Naive thymus-derived CD4-positive, alpha-beta T cell (primary cell): Measurements from ENCODE around the gene OXCT1. TPM values are rescaled to one million over a fixed set of nuclear protein-coding genes. Genes with fewer than 3 reads are reported as not detected.
A peak's percentile ranks its signal among the peaks of the same experiment; 100 is the strongest.
"Not testable (repeated sequence)": the region's sequence is repeated elsewhere in the genome, so short reads cannot be mapped to it uniquely, and the experiment has no call there.

Experiments used
- ATAC-seq: fragments of 150-1000 bp; cut with Tn5 transposase; 2 replicates; pipeline ENCODE4 v1.10.0; 2021; ENCODE audit warnings: mild to moderate bottlenecking, moderate library complexity
- CTCF ChIA-PET: fragments of 350-600 bp; sonication (Branson Sonifier 250); formaldehyde crosslinking; loops from one replicate; lab custom pipeline; 2021; ENCODE audit warnings: antibody characterized with exemption; lab: Charles Lee
- POLR2A ChIA-PET: fragments of 350-600 bp; sonication (Branson Sonifier 250); formaldehyde crosslinking; loops from one replicate; lab custom pipeline; 2021; ENCODE audit warnings: antibody characterized with exemption, inconsistent platforms; lab: Charles Lee
- DNase-seq, 9 donors: peaks; one replicate each; pipeline versions ENCODE4 v3.0.0 to v3.0.0-alpha.2; 2020 to 2022; ENCODE audit warnings: mixed read lengths in 1 of 9
- H3K27ac ChIP-seq: one replicate; pipeline ENCODE4 v1.7.0; 2013; ENCODE audit warnings: mild to moderate bottlenecking, low read depth, low read length, moderate library complexity
- H3K27me3 ChIP-seq, 2 donors: one replicate each; pipeline ENCODE4 v1.7.0; 2013; ENCODE audit warnings: low read length in 2 of 2, mild to moderate bottlenecking in 2 of 2, moderate library complexity in 2 of 2; ENCODE audit not compliant: control insufficient read depth in 2 of 2, insufficient read depth in 2 of 2
- H3K36me3 ChIP-seq, 3 experiments: 1 replicate in 2 of 3; 2 replicates in 1 of 3; pipeline ENCODE4 v1.7.0; 2013; ENCODE audit warnings: low read length in 3 of 3, mild to moderate bottlenecking in 3 of 3, moderate library complexity in 1 of 3; ENCODE audit not compliant: insufficient read depth in 3 of 3, control insufficient read depth in 2 of 3
- H3K4me1 ChIP-seq, 2 donors: one replicate each; pipeline ENCODE4 v1.7.0; 2013; ENCODE audit warnings: low read length in 2 of 2, mild to moderate bottlenecking in 2 of 2, moderate library complexity in 1 of 2; ENCODE audit not compliant: control insufficient read depth in 2 of 2, insufficient read depth in 2 of 2
- H3K4me3 ChIP-seq: 2 replicates; pipeline ENCODE4 v1.7.0; 2013; ENCODE audit warnings: mild to moderate bottlenecking, low read length
- H3K9me3 ChIP-seq, 3 experiments: 1 replicate in 2 of 3; 2 replicates in 1 of 3; pipeline ENCODE4 v1.7.0; 2013; ENCODE audit warnings: low read length in 3 of 3; ENCODE audit not compliant: control insufficient read depth in 2 of 3
- H3K27ac Mint-ChIP-seq, 9 donors: one replicate each; pipeline ENCODE4 v1.8.0; 2020 to 2022; ENCODE audit warnings: mixed read lengths in 9 of 9, mild to moderate bottlenecking in 8 of 9, moderate library complexity in 5 of 9, inconsistent platforms in 2 of 9
- H3K27me3 Mint-ChIP-seq, 5 donors: one replicate each; pipeline ENCODE4 v1.8.0; 2021 to 2022; ENCODE audit warnings: mixed read lengths in 5 of 5, mild to moderate bottlenecking in 1 of 5
- H3K36me3 Mint-ChIP-seq, 5 donors: one replicate each; pipeline ENCODE4 v1.8.0; 2020 to 2022; ENCODE audit warnings: mixed read lengths in 5 of 5, mild to moderate bottlenecking in 3 of 5, inconsistent platforms in 1 of 5
- H3K4me1 Mint-ChIP-seq, 7 donors: one replicate each; pipeline ENCODE4 v1.8.0; 2020 to 2022; ENCODE audit warnings: mixed read lengths in 7 of 7, mild to moderate bottlenecking in 3 of 7, inconsistent platforms in 1 of 7
- H3K4me3 Mint-ChIP-seq, 10 donors: one replicate each; pipeline ENCODE4 v1.8.0; 2020 to 2022; ENCODE audit warnings: mild to moderate bottlenecking in 10 of 10, mixed read lengths in 10 of 10, moderate library complexity in 6 of 10, inconsistent platforms in 2 of 10
- H3K9me3 Mint-ChIP-seq, 11 donors: one replicate each; pipeline ENCODE4 v1.8.0; 2020 to 2022; ENCODE audit warnings: mixed read lengths in 11 of 11, mild to moderate bottlenecking in 4 of 11, inconsistent platforms in 1 of 11, moderate library complexity in 1 of 11
- intact Hi-C, 2 donors: fragments of 100-400 bp; cut with micrococcal nuclease; formaldehyde crosslinking; loops; one replicate each; pipeline ENCODE4 v1.15.1; 2023
- polyA plus RNA-seq, 2 donors: library from polyadenylated mRNA; unstranded; fragments of 300-500 nt; fragmentation: Illumina TruSeq; gene quantifications; one replicate each; pipeline ENCODE4 v1.2.3, GENCODE V29; 2021
- total RNA-seq, 6 experiments: library from RNA in 5 of 6; stranded (reverse) in 5 of 6; gene quantifications; 1 replicate in 5 of 6; 2 replicates in 1 of 6; pipeline ENCODE4 v1.2.3 and lab custom pipeline; 2021 to 2026

The OXCT1 gene
- total and polyA plus RNA-seq, 7 experiments from 2014 or later: 18.6 to 53.1 (median 30.0) TPM

- ATAC-seq (no peak), DNase-seq (no peak)
- CTCF ChIA-PET: interaction anchor here (0.6 kb wide), 1 partner anchor 26 kb away, joined by 3 read pairs; no protein-coding TSS in a partner anchor
- Mint-ChIP-seq H3K27ac (no peak overlapping the region), H3K36me3 (peaks cover 8 to 49% (median 25%) of the 10 kb centered on the region in 5 donors), H3K9me3 (peaks cover 0 to 5% (median 0%) of the 10 kb centered on the region in 11 donors), H3K27me3 (no peaks in the 10 kb centered on the region), H3K4me1 (peaks cover 17 to 46% (median 30%) of the 10 kb centered on the region in 7 donors), H3K4me3 (no peak overlapping the region)
- Histone ChIP-seq H3K27me3 (no peaks in the 10 kb centered on the region), H3K4me3 (no peak overlapping the region), H3K9me3 (no peaks in the 10 kb centered on the region), H3K4me1 (no peaks in the 10 kb centered on the region), H3K27ac (no peak overlapping the region), H3K36me3 (no peaks in the 10 kb centered on the region)
- POLR2A ChIA-PET: no interaction called here
- intact Hi-C loops: no loop called here
Measured at GRCh38 chr5:41815663-41816229, 54.5 kb downstream of the OXCT1 start.

DNA sequence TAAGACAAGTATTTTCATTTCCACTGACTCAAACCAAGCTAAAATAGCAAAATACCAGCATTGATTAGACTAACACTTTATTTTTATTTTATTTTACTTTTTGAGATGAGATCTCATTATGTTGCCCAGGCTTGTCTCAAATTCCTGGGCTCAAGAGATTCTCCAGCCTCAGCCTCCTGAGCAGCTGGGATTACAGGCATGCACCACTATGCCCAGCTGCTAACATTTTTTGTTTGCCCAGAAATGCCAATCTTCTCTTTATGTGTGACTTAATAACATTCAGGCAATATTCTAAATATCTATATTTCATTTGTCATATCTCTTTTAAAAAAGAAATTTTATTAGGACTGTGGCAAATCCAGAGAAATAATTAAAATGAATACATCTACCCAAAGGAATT is 55.0 kb downstream of the OXCT1 start:
- Histone ChIP-seq H3K9me3 (no peaks in the 10 kb centered on the region), H3K27me3 (no peaks in the 10 kb centered on the region), H3K36me3 (no peaks in the 10 kb centered on the region), H3K4me1 (no peaks in the 10 kb centered on the region), H3K27ac (no peak overlapping the region), H3K4me3 (no peak overlapping the region)
- peaks cover 0 to 5% (median 0%) of the 10 kb centered on the region in 11 donors for H3K9me3 Mint-ChIP-seq
- H3K4me1 Mint-ChIP-seq: peaks cover 17 to 48% (median 32%) of the 10 kb centered on the region in 7 donors
- no peak for DNase-seq
- H3K4me3 Mint-ChIP-seq: no peak overlapping the region
- CTCF ChIA-PET: no interaction called here
- POLR2A ChIA-PET: interaction anchor here (0.7 kb wide), 1 partner anchor 11 kb away, joined by 3 read pairs; no protein-coding TSS in a partner anchor
- intact Hi-C loops: no loop called here
- H3K27me3 Mint-ChIP-seq: no peaks in the 10 kb centered on the region
- H3K36me3 Mint-ChIP-seq: peaks cover 8 to 49% (median 23%) of the 10 kb centered on the region in 5 donors
- ATAC-seq: no peak
- H3K27ac Mint-ChIP-seq: no peak overlapping the region

GRCh38 chr5:41814306-41814705 is 55.9 kb downstream of the OXCT1 start:
- intact Hi-C loops, H3K4me3 Mint-ChIP-seq, POLR2A ChIA-PET, H3K27me3 Mint-ChIP-seq, ATAC-seq, H3K9me3 ChIP-seq, H3K27ac ChIP-seq, CTCF ChIA-PET, H3K9me3 Mint-ChIP-seq, H3K36me3 ChIP-seq, H3K27ac Mint-ChIP-seq, H3K4me3 ChIP-seq, H3K4me1 ChIP-seq, DNase-seq, H3K27me3 ChIP-seq: not testable (repeated sequence)
- peaks cover 22 to 57% (median 41%) of the 10 kb centered on the region in 7 donors for H3K4me1 Mint-ChIP-seq
- H3K36me3 Mint-ChIP-seq: peaks cover 8 to 52% (median 23%) of the 10 kb centered on the region in 5 donors

DNA sequence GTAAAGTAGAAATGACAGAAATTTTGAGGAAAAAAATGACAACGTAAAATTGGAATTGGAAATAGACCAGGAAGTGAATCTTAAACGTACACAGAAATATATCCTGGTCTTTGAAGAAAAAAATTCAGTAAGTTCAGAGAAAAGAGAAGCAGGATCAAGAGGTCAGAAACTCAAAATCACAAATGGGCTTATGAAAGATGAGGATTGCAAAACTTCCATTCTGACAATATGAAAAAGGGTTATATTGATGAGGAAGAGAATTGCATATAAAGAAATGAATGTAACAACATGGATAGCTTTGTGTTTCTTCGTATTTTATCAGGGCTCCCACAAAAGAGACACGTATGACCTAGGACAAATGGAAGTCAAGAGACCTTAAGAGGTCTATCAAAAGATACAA is 58.1 kb downstream of the OXCT1 start:
- intact Hi-C loops: no loop called here
- no peak overlapping the region for H3K27ac ChIP-seq
- POLR2A ChIA-PET: no interaction called here
- ATAC-seq (no peak), DNase-seq (no peak)
- H3K9me3 Mint-ChIP-seq: peaks cover 0 to 5% (median 0%) of the 10 kb centered on the region in 11 donors
- H3K36me3 ChIP-seq: peaks cover 0 to 2% (median 0%) of the 10 kb centered on the region in 3 experiments
- peaks cover 12 to 49% (median 26%) of the 10 kb centered on the region in 5 donors for H3K36me3 Mint-ChIP-seq
- no peaks in the 10 kb centered on the region for H3K9me3 ChIP-seq
- no peaks in the 10 kb centered on the region for H3K27me3 ChIP-seq
- no peak overlapping the region for H3K4me3 ChIP-seq
- H3K4me1 Mint-ChIP-seq: peaks cover 17 to 48% (median 41%) of the 10 kb centered on the region in 7 donors
- H3K4me1 ChIP-seq: no peaks in the 10 kb centered on the region
- H3K27me3 Mint-ChIP-seq: no peaks in the 10 kb centered on the region
- no peak overlapping the region for H3K4me3 Mint-ChIP-seq
- H3K27ac Mint-ChIP-seq: peak overlapping the region in 1 of 9 donors; percentile 7
- CTCF ChIA-PET: no interaction called here

DNA sequence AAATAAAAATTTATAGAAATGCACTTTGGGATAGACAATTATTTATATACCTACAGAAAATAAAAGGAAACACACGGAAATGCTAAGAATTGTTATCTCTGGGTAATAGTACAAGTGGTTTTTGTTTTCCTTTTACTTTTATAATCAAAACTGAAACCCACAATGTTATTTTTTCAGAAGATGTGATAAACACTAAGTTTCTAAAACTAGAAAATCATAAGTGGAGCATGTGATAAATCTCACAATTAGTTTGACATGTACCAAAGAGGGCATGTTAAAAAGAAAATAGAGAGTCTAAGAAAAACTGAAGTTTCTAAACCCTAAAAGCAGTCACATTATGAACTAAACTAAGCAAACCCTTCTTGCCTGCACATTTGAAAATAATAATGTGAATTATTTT is 61.1 kb downstream of the OXCT1 start:
- Mint-ChIP-seq H3K27ac (no peak overlapping the region), H3K27me3 (no peaks in the 10 kb centered on the region), H3K9me3 (peaks cover 0 to under 1% (median 0%) of the 10 kb centered on the region in 11 donors), H3K4me1 (peaks cover 19 to 53% (median 37%) of the 10 kb centered on the region in 7 donors), H3K36me3 (peaks cover 27 to 56% (median 39%) of the 10 kb centered on the region in 5 donors), H3K4me3 (no peak overlapping the region)
- no peaks in the 10 kb centered on the region for H3K4me1 ChIP-seq
- ATAC-seq (no peak), DNase-seq (no peak)
- ChIA-PET CTCF (interaction anchor here (0.9 kb wide), 1 partner anchor 17 kb away, joined by 3 read pairs; no protein-coding TSS in a partner anchor), POLR2A (no interaction called here)
- H3K27ac ChIP-seq: no peak overlapping the region
- H3K4me3 ChIP-seq: no peak overlapping the region
- H3K9me3 ChIP-seq: no peaks in the 10 kb centered on the region
- intact Hi-C loops: no loop called here
- H3K36me3 ChIP-seq: peaks cover 0 to 23% (median 0%) of the 10 kb centered on the region in 3 experiments
- no peaks in the 10 kb centered on the region for H3K27me3 ChIP-seq

GRCh38 chr5:41808294-41808693 is 61.9 kb downstream of the OXCT1 start:
- no peaks in the 10 kb centered on the region for H3K27me3 Mint-ChIP-seq
- H3K36me3 Mint-ChIP-seq: peaks cover 27 to 61% (median 47%) of the 10 kb centered on the region in 5 donors
- intact Hi-C loops: no loop called here
- DNase-seq (no peak), ATAC-seq (no peak)
- Histone ChIP-seq H3K4me3 (no peak overlapping the region), H3K4me1 (no peaks in the 10 kb centered on the region), H3K9me3 (no peaks in the 10 kb centered on the region), H3K27me3 (no peaks in the 10 kb centered on the region), H3K27ac (no peak overlapping the region), H3K36me3 (peaks cover 0 to 28% (median 0%) of the 10 kb centered on the region in 3 experiments)
- H3K27ac Mint-ChIP-seq: no peak overlapping the region
- H3K4me1 Mint-ChIP-seq: peaks cover 17 to 50% (median 29%) of the 10 kb centered on the region in 7 donors
- H3K9me3 Mint-ChIP-seq: no peaks in the 10 kb centered on the region
- CTCF ChIA-PET: no interaction called here
- no peak overlapping the region for H3K4me3 Mint-ChIP-seq
- POLR2A ChIA-PET: no interaction called here

GRCh38 chr5:41797662-41798061 is 72.6 kb downstream of the OXCT1 start:
- H3K27me3 ChIP-seq: no peaks in the 10 kb centered on the region
- H3K4me1 ChIP-seq: no peaks in the 10 kb centered on the region
- no peak overlapping the region for H3K27ac ChIP-seq
- peaks cover 0 to 53% (median 23%) of the 10 kb centered on the region in 3 experiments for H3K36me3 ChIP-seq
- ChIA-PET POLR2A (no interaction called here), CTCF (no interaction called here)
- Mint-ChIP-seq H3K27me3 (no peaks in the 10 kb centered on the region), H3K4me1 (peaks cover 0 to 5% (median 0%) of the 10 kb centered on the region in 7 donors), H3K4me3 (no peak overlapping the region), H3K9me3 (no peaks in the 10 kb centered on the region), H3K27ac (peak overlapping the region in 1 of 9 donors; percentile 4), H3K36me3 (peaks cover 20 to 62% (median 34%) of the 10 kb centered on the region in 5 donors)
- no peak overlapping the region for H3K4me3 ChIP-seq
- ATAC-seq (no peak), DNase-seq (no peak)
- intact Hi-C loops: no loop called here
- no peaks in the 10 kb centered on the region for H3K9me3 ChIP-seq
